AG20443 (cell line): ENCODE measurements around the gene RBBP5.

ENCODE experiments used
- DNase-seq: peaks from one replicate; pipeline ENCODE4 v3.0.0; 2012; ENCODE audit warnings: low spot score, mixed read lengths

Gene RBBP5

GRCh38 chr1:205129447-205130029 lies 7.8 kb upstream of the RBBP5 start:
- no peak for DNase-seq

GRCh38 chr1:205128050-205128449 lies 6.3 kb upstream of the RBBP5 start:
- DNase-seq: no peak

DNA sequence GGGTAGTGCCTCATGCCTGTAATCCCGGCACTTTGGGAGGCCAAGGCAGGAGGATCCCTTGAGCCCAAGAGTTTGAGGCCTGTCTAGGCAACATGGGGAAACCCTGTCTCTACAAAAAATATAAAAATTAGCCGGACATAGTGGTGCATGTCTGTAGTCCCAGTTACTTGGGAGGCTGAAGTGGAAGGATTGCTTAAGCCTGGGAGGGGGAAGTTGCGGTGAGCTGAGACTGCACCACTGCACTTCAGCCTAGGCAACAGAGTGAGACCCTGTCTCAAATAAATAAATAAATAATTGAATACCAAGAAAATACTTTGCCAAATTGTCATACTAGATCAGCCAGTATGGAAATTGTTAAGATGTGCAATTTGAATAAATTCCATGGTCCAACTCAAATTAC lies 5.9 kb upstream of the RBBP5 start:
- no peak for DNase-seq

DNA sequence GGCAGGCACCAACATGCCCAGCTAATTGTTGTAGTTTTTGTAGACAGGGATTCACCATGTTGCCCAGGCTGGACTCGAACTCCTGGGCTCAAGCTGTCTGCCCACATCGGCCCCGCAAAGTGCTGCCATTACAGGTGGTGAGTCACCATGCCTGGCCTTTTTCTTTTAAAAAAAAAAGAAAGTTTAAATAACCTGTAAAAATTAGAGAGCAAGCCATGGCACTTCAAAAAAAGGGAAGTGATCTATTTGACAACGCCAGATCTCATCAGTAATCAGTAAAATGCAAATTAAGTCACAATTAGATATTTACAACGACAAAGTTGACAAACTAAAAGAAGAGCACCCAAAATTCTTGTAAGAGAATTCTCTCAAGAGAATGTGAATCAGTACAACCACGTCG lies 2.9 kb upstream of the RBBP5 start:
- DNase-seq: no peak

DNA sequence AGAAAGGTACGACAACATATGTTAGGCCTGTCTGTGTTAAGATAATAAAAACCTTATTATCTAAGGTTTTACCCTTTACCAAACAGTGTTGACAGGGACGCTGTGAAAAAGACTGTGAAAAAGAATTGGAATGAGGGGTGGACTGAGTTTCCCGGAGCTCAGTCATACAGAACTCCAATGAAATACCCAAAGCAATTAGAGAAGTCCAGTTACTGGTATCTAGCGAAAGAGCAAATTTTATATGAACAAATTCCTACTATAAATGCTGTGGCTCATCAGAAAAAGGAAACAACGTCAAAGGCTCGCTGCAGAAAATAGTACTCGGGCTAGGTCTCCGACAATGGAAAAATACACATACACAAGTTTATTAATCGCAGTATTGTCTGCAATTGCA lies 708 bp upstream of the RBBP5 start:
- DNase-seq: no peak

- DNase-seq: no peak
Measured at GRCh38 chr1:205118752-205119151, 3.0 kb downstream of the RBBP5 start.

DNA sequence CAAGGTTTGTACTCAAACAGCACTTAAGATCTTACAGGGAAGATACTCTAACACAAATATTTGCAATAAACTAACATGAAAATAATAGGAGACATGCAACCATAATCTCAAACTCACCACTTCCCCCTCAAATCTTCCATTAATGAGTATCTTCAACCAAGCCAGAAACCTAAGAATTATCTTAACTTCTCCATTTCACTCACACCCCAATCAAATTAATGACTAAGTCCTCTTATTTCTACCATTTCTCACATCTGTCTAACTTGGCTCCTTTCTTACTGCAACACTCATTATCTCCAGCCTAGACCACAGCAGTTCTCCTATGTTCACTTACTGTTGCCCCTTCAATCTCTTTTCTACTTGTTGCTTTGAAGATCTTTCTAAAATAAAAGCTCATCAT lies 10.4 kb downstream of the RBBP5 start:
- no peak for DNase-seq

GRCh38 chr1:205109711-205110110 lies 12.1 kb downstream of the RBBP5 start:
- DNase-seq: no peak

- no peak for DNase-seq
Measured at GRCh38 chr1:205109269-205109668, 12.5 kb downstream of the RBBP5 start.

DNA sequence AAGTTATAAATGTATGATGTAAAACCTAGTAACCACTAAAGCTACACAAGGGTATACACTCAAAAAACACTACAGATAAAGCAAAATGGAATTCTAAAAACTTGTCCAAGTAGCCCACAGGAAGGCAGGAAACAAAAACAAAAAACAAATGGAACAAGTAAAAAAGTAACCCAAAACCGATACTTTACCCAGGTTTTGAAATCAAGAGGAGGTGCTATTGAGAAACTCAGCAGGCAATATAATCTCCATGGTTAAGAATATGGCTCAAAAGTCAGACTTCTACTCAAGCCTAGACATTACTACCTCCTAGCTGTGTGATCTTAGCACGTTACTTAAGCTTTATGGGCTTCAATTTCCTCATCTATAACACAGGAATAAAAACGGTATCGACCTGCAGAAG lies 13.3 kb downstream of the RBBP5 start:
- no peak for DNase-seq

GRCh38 chr1:205107327-205107726 lies 14.5 kb downstream of the RBBP5 start:
- no peak for DNase-seq

- DNase-seq: no peak
Measured at GRCh38 chr1:205102404-205102803, 19.4 kb downstream of the RBBP5 start.

DNA sequence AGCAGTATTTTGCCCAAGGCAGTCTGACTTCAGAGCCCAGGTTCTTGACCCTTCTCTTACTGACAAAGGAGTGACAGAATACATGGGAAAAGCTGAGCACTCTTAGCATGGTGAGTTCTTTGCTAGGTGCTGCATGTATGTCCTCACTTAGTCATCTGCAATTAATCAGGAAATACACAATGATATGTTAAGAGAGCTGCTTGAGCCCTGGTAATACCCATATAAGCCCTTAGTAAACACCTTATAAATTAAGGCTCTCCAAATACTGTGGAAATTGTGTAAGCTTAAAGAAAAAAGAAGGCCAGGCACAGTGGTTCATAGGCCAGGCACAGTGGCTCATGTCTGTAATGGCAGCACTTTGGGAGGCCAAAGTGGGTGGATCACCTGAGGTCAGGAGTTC lies 23.5 kb downstream of the RBBP5 start:
- no peak for DNase-seq

DNA sequence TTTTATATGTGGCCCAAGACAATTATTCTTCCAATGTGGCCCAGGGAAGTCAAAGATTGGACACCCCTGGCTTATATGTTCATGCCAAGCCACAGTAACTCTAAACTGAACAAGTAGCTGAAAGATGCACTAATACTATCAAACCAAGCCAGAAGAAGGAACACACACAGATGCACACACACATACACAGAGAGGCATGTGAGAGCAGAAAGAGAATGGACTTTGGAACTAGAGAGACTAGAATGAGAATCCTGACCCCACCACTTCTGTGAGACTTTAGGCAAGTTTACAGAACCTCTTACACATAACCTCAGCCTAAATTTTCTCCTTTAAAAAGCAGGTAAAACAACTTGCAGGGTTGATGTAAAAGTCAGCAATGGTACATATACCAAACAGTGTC lies 26.4 kb downstream of the RBBP5 start:
- DNase-seq: no peak

DNA sequence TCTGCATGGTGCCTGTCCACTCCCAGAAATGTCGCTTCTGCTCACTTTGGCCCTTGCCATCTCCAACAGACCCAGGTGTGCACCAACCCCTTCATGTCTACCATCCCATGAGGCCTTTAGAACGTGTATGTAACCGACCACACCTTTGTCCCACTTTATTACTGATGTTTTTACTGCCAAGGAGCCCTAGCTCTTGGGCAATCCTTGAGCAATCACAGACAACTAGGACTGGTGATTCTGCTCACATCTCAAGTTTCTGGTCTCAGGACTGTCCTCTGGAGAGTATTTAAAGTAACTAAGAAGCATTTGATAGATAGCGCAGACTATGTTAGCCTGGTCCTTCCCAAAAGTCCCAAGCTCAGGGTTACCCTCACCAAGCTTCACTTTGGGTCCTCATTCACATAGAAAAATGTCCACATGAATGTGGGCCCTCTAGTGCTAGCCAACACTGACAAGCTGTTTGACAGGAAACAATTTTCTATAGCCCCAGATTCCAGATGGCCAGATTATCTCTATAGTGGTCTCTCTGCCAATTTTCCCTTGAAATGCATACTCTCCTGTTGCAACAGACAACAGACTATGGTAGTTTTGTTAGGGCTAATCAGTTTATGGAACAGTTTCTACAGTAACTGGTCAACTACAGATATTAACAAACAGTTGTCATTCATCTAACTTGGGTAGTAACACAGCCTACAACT lies 30.6 kb downstream of the RBBP5 start:
- peak; percentile 20 for DNase-seq

DNA sequence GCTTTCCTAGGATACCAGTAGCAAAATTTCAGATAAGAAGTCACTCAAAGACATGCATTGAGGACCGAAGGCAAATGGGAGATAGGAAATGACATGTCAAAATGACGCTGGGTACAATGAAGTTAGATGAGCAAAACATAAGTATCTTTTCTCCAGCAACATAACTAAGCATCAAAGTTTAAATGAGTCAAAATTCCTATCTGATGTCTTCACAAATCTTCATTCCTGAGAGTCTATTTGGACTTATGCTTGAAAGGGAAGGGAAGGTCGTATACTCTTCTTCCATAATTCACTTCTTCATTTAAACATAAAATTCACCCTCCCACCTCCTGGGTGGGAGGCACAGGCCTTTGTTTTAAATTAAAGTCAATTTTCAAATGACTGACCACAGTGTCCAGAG lies 33.4 kb downstream of the RBBP5 start:
- peak; percentile 34 for DNase-seq

DNA sequence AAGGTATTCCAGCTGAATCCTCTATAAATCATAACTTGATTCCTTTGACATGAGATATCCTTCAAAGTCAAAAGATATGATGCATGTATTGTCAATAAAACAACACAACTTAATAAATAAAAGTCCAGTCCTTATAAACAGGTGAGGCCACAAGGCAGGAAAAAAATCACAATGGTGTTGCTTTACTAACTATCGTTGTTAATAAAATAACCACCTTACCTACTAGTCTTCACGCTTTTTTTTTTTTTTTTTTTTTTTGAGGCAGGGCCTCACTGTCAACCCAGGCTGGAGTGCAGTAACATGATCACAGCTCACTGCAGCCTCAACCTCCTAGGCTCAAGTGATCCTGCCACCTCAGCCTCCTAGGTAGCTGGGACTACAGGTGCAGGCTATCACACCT lies 37.4 kb downstream of the RBBP5 start, which contains the start of gene TMEM81:
TSS of gene TMEM81 (minus strand) at position 101 of the 400 bp plus-strand sequence. CDS start 140 bp downstream, outside the sequence.
- DNase-seq: no peak

DNA sequence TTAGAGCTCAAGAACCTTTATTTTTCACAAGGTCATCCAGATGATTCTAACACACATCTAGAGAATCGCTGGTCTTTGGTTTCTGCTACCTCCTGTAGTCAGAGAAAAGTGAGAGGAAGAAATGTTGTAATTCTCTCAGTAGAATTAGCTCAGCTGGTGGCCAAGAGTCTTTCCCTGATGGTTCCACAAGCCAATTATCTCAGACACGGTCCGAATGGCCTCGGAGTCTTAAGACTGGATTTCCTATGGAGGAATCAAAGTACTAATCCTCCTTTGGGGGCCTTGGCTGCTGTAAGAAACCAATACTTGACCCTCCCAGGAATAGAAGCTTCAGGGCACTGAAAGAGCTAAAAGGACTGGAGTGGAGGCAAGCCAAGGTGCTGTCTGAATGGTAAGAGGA lies 39.3 kb downstream of the RBBP5 start:
- no peak for DNase-seq

GRCh38 chr1:205077934-205078311 lies 43.9 kb downstream of the RBBP5 start:
- DNase-seq: no peak

DNA sequence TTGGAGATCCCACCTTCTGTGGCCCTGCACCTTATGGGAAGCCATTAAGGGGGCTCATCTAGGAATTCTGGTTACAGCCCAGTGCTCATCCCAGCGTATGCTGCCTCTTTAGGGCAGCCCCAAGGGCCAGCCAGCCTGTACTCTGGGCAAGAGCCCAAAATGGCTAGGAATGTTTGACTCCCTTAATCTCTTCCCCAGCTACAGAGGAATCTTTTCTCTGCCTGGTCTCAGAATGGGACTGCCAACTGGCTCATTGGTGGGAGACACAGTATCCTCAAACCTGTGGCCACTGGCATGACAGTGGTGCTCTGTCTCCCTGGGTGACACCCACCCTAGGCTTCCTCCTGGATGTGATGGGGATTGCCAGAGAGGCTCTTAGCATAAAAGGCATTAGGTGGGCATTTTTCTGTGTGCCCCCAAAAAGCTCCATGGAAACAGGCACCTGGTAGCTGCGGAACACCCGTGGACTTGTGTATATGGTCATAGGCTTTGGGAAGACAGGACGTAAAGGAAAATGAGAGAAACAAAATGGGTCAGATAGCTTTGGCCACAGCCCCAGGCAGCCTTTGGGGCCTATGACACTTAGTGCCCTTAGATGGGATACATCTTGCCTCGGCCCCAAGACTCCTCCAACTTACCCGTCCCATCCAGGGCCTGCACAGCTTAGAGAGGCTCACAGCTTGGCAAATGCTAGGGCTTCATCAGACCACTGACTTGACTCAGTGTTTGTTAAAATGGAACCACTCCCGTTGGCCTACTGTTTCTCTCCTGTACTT lies 44.4 kb downstream of the RBBP5 start:
- peak; percentile 56 for DNase-seq

DNA sequence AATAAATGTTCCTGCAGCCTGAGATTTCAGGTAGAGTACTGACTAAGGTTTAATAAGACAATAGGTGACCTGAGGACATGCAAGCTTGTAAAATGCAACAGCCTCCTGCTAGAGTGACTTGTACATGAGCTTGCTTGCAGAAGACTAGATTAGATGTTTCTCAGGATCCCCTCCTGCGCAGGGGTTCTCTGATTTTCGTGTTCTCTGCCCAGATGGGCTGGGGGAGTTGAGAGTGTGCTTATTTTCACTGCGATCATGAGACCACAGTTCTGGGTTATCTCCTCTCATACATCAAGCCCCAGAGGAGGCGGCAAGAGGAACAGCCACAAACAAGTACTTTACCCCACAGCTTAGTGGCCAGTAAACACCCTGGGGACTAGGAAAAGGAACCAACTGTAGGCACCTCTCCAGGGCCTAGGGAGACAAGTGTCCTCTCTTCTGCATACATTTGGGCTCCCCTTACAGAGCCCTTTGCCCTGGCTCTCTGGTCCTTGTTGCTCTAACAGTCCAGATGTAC lies 45.5 kb downstream of the RBBP5 start:
- peak; percentile 9 for DNase-seq

DNA sequence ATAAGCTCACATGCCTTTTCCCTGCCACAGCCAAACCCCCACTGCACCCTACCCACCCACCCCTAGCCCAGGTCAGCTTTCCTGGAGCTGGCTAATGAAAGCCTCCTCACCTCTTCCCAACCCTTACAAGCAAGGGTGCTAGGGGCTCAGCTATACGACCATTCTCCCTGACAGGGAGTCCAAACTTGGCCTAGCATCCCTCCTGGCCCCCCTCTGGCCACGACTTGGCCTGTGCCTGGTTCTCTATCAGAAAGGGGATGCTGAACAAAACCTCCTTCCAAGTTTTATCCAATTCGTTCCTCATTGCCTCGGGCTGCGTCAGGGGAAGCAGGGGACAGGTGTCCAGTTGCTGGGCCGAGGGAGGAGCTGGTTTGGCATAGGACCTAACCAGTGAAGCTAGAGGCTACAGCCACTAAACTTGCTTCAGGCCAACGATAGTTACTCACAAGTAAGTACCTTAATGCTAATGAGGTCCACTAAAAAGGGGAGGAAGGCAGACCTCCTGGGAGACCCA lies 46.1 kb downstream of the RBBP5 start:
- peak; percentile 7 for DNase-seq

- DNase-seq: peak; percentile 38
Measured at GRCh38 chr1:205074513-205074912, 47.3 kb downstream of the RBBP5 start.
